SK-N-SH treated with all-trans-retinoic acid at 6 μM for 48 hours (cell line): ENCODE measurements around the gene GRB2.

Experiments used
- ATAC-seq: fragments of 200-7000 bp; cut with Tn5 transposase; 3 replicates; pipeline ENCODE4 v1.9.1; 2020; ENCODE audit warnings: mild to moderate bottlenecking, moderate library complexity
- ARNTL ChIP-seq: fragments of 450-650 bp; formaldehyde crosslinking; IDR thresholded peaks from 2 replicates; pipeline ENCODE4 v1.5.0; 2020; ENCODE audit warnings: low read depth, mild to moderate bottlenecking, moderate library complexity, borderline replicate concordance
- BACH2 ChIP-seq: fragments of 250-450 bp; sonication (Bioruptor Pico); IDR thresholded peaks from 2 replicates; pipeline ENCODE4 v1.9.0; 2021; ENCODE audit warnings: mild to moderate bottlenecking, borderline replicate concordance
- CSDC2 ChIP-seq: fragments of 250-450 bp; sonication (Bioruptor Pico); IDR thresholded peaks from 2 replicates; pipeline ENCODE4 v1.5.0; 2020; ENCODE audit warnings: mild to moderate bottlenecking, moderate library complexity
- CSRNP3 ChIP-seq: fragments of 250-450 bp; sonication (Bioruptor Pico); IDR thresholded peaks from 2 replicates; pipeline ENCODE4 v1.5.1; 2021; ENCODE audit warnings: mild to moderate bottlenecking, moderate library complexity
- ESRRG ChIP-seq: fragments of 250-450 bp; sonication (Bioruptor Pico); IDR thresholded peaks from 2 replicates; pipeline ENCODE4 v1.6.1; 2021; ENCODE audit warnings: mild to moderate bottlenecking
- GLIS3 ChIP-seq: fragments of 250-450 bp; sonication (Bioruptor Pico); IDR thresholded peaks from 2 replicates; pipeline ENCODE4 v1.5.0; 2020; ENCODE audit warnings: mild to moderate bottlenecking, moderate library complexity
- ISL1 ChIP-seq: fragments of 250-450 bp; sonication (Bioruptor Pico); IDR thresholded peaks from 2 replicates; pipeline ENCODE4 v2.1.2; 2022; ENCODE audit warnings: mild to moderate bottlenecking, moderate library complexity
- OSR1 ChIP-seq: fragments of 250-450 bp; sonication (Bioruptor Pico); IDR thresholded peaks from 2 replicates; pipeline ENCODE4 v1.8.0; 2022; ENCODE audit warnings: moderate library complexity, mild to moderate bottlenecking, inconsistent platforms
- POU6F1 ChIP-seq: fragments of 250-450 bp; sonication (Bioruptor Pico); IDR thresholded peaks from 2 replicates; pipeline ENCODE4 v1.8.0; 2021; ENCODE audit warnings: low read depth, mild to moderate bottlenecking, moderate library complexity, borderline replicate concordance
- PPARA ChIP-seq: fragments of 250-450 bp; sonication (Bioruptor Pico); IDR thresholded peaks from 2 replicates; pipeline ENCODE4 v1.5.0; 2020; ENCODE audit warnings: mild to moderate bottlenecking, borderline replicate concordance
- RARB ChIP-seq: fragments of 250-450 bp; sonication (Bioruptor Pico); IDR thresholded peaks from 2 replicates; pipeline ENCODE4 v1.8.0; 2021; ENCODE audit warnings: mild to moderate bottlenecking, moderate library complexity
- TCF4 ChIP-seq: fragments of 250-450 bp; sonication (Bioruptor Pico); IDR thresholded peaks from 2 replicates; pipeline ENCODE4 v1.8.0; 2021; ENCODE audit warnings: mild to moderate bottlenecking, moderate library complexity, borderline replicate concordance
- TOX ChIP-seq: fragments of 250-450 bp; sonication (Bioruptor Pico); IDR thresholded peaks from 2 replicates; pipeline ENCODE4 v1.8.0; 2021; ENCODE audit warnings: mild to moderate bottlenecking, moderate library complexity, borderline replicate concordance
- ZC3H10 ChIP-seq: fragments of 250-450 bp; sonication (Bioruptor Pico); IDR thresholded peaks from 2 replicates; pipeline ENCODE4 v1.5.1; 2021; ENCODE audit warnings: mild to moderate bottlenecking, moderate library complexity
- ZFP3 ChIP-seq: fragments of 250-450 bp; sonication (Bioruptor Pico); IDR thresholded peaks from 2 replicates; pipeline ENCODE4 v1.5.0; 2020; ENCODE audit warnings: mild to moderate bottlenecking, moderate library complexity
- ZFP30 ChIP-seq: fragments of 450-650 bp; formaldehyde crosslinking; IDR thresholded peaks from 2 replicates; pipeline ENCODE4 v1.5.0; 2022; ENCODE audit warnings: mild to moderate bottlenecking, moderate library complexity
- ZNF565 ChIP-seq: fragments of 450-650 bp; formaldehyde crosslinking; conservative IDR thresholded peaks from 2 replicates; pipeline ENCODE4 v1.5.0; 2020; ENCODE audit warnings: low read depth, mild to moderate bottlenecking, moderate library complexity
- ZNF70 ChIP-seq: fragments of 450-650 bp; formaldehyde crosslinking; IDR thresholded peaks from 2 replicates; pipeline ENCODE4 v1.5.0; 2020; ENCODE audit warnings: mild to moderate bottlenecking, moderate library complexity
- ZNF8 ChIP-seq: fragments of 450-650 bp; formaldehyde crosslinking; IDR thresholded peaks from 2 replicates; pipeline ENCODE4 v1.5.0; 2020; ENCODE audit warnings: mild to moderate bottlenecking, moderate library complexity
- TF ChIP-seq, protein P1 (sequence below): fragments of 250-450 bp; sonication (Bioruptor Pico); IDR thresholded peaks from 2 replicates; pipeline ENCODE4 v1.5.0; 2020; ENCODE audit warnings: mild to moderate bottlenecking, moderate library complexity

The GRB2 gene

GRCh38 chr17:75301049-75301448, 104.4 kb downstream of the GRB2 start:
- no peak for ATAC-seq
- TF ChIP-seq ZNF70 (CRISPR knock-in tag) (no peak), ZC3H10 (no peak), CSDC2 (CRISPR knock-in tag) (no peak), ESRRG (CRISPR knock-in tag) (no peak), TOX (no peak), ZFP30 (CRISPR knock-in tag) (no peak), TCF4 (CRISPR knock-in tag) (no peak), OSR1 (CRISPR knock-in tag) (no peak), PPARA (CRISPR knock-in tag) (no peak), CSRNP3 (CRISPR knock-in tag) (no peak), GLIS3 (CRISPR knock-in tag) (no peak), ZNF8 (CRISPR knock-in tag) (no peak), BACH2 (no peak), RARB (no peak), ZNF565 (CRISPR knock-in tag) (no peak), POU6F1 (CRISPR knock-in tag) (no peak), ISL1 (CRISPR knock-in tag) (no peak), ARNTL (no peak)
- TF ChIP-seq, protein P1, sequence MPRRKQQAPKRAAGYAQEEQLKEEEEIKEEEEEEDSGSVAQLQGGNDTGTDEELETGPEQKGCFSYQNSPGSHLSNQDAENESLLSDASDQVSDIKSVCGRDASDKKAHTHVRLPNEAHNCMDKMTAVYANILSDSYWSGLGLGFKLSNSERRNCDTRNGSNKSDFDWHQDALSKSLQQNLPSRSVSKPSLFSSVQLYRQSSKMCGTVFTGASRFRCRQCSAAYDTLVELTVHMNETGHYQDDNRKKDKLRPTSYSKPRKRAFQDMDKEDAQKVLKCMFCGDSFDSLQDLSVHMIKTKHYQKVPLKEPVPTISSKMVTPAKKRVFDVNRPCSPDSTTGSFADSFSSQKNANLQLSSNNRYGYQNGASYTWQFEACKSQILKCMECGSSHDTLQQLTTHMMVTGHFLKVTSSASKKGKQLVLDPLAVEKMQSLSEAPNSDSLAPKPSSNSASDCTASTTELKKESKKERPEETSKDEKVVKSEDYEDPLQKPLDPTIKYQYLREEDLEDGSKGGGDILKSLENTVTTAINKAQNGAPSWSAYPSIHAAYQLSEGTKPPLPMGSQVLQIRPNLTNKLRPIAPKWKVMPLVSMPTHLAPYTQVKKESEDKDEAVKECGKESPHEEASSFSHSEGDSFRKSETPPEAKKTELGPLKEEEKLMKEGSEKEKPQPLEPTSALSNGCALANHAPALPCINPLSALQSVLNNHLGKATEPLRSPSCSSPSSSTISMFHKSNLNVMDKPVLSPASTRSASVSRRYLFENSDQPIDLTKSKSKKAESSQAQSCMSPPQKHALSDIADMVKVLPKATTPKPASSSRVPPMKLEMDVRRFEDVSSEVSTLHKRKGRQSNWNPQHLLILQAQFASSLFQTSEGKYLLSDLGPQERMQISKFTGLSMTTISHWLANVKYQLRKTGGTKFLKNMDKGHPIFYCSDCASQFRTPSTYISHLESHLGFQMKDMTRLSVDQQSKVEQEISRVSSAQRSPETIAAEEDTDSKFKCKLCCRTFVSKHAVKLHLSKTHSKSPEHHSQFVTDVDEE (CRISPR knock-in tag), result no peak

- ATAC-seq, result no peak
- TF ChIP-seq CSDC2 (CRISPR knock-in tag), result no peak
- TF ChIP-seq ZNF8 (CRISPR knock-in tag), result no peak
- TF ChIP-seq, protein P1 (CRISPR knock-in tag), result no peak
- no peak for TF ChIP-seq POU6F1 (CRISPR knock-in tag)
- TF ChIP-seq ARNTL, result no peak
- TF ChIP-seq CSRNP3 (CRISPR knock-in tag), result no peak
- no peak for TF ChIP-seq ZC3H10
- TF ChIP-seq PPARA (CRISPR knock-in tag), result no peak
- no peak for TF ChIP-seq ZFP3 (CRISPR knock-in tag)
- no peak for TF ChIP-seq OSR1 (CRISPR knock-in tag)
- TF ChIP-seq GLIS3 (CRISPR knock-in tag), result no peak
- TF ChIP-seq ISL1 (CRISPR knock-in tag), result no peak
Observed at GRCh38 chr17:75300280-75300679, 105.2 kb downstream of the GRB2 start.
